Stomach (tissue), 9 donors: ENCODE results near the gene CDIPT. TPM values are rescaled to one million over a fixed set of nuclear protein-coding genes. Genes with fewer than 3 reads are reported as not detected.

Source experiments
- DNase-seq, 2 donors: peaks; one replicate each; pipeline versions ENCODE4 v3.0.0 to v3.0.0-alpha.2; 2013 to 2019
- H3K27ac ChIP-seq, 5 donors: fragments of 200-600 bp in 4 of 5; sonication (generic) in 4 of 5; one replicate each; pipeline ENCODE4 v1.5.1; 2013 to 2019; ENCODE audit warnings: mild to moderate bottlenecking in 1 of 5, moderate library complexity in 1 of 5
- H3K27me3 ChIP-seq, 3 donors: fragments of 200-600 bp; sonication (generic); one replicate each; pipeline ENCODE4 v1.5.1; 2017 to 2019; ENCODE audit warnings: mixed run types in 1 of 3
- H3K36me3 ChIP-seq, 4 donors: fragments of 200-600 bp; sonication (generic); 1 replicate in 3 of 4; 2 replicates in 1 of 4; pipeline ENCODE4 v1.5.1; 2016 to 2019
- H3K4me1 ChIP-seq, 4 donors: fragments of 200-600 bp; sonication (generic); one replicate each; pipeline ENCODE4 v1.5.1; 2016 to 2019
- H3K4me3 ChIP-seq, 4 donors: fragments of 200-600 bp; sonication (generic) in 3 of 4; one replicate each; pipeline ENCODE4 v1.5.1; 2016 to 2019; ENCODE audit warnings: mild to moderate bottlenecking in 1 of 4
- H3K9me3 ChIP-seq, 4 donors: fragments of 200-600 bp; sonication (generic); one replicate each; pipeline ENCODE4 v1.5.1; 2016 to 2019
- EP300 ChIP-seq: sonication (generic); formaldehyde crosslinking; IDR thresholded peaks from one replicate; pipeline ENCODE4 v1.6.1; 2017; ENCODE audit warnings: antibody characterized with exemption
- POLR2A ChIP-seq, 4 donors: fragments of 450-650 bp; IDR thresholded peaks; one replicate each; pipeline ENCODE4 v1.6.1; 2016; ENCODE audit warnings: antibody characterized with exemption in 4 of 4, control low read depth in 2 of 4, mild to moderate bottlenecking in 1 of 4, moderate library complexity in 1 of 4
- POLR2AphosphoS5 ChIP-seq, 3 donors: sonication (generic); formaldehyde crosslinking; IDR thresholded peaks; one replicate each; pipeline ENCODE4 v1.6.1; 2016; ENCODE audit warnings: antibody characterized with exemption in 3 of 3
- WGBS, 5 donors: extraction: QIAGEN DNeasy Blood & Tissue Kit in 3 of 5; methylation state at CpG; one replicate each; pipeline versions ENCODE4 v1.1.5 to v1.1.7; 2013 to 2018; 5-methylcytosine and 5-hydroxymethylcytosine counted together
- intact Hi-C: fragments of 100-400 bp; cut with DNase I; formaldehyde crosslinking; loops from one replicate; pipeline ENCODE4 v1.15.1; 2023; ENCODE audit warnings: low total_unique reads
- polyA plus RNA-seq, 3 donors: library from polyadenylated mRNA; stranded (reverse); fragments of 200-250 nt; gene quantifications; one replicate each; pipeline ENCODE4 v1.2.3, GENCODE V29; 2013
- total RNA-seq, 5 donors: library from RNA; depleted of rRNA; stranded (reverse); fragments of >200 nt; gene quantifications; one replicate each; pipeline versions ENCODE4 v1.1.0 to v1.2.3, GENCODE V29; 2014 to 2016
- TF ChIP-seq, protein P1 (sequence below), 7 experiments: fragments of 450-650 bp in 4 of 7; fragments of 200-600 bp in 3 of 7; sonication (generic) in 3 of 7; IDR thresholded peaks; one replicate each; pipeline ENCODE4 v1.5.1; 2016 to 2019; ENCODE audit warnings: antibody characterized with exemption in 7 of 7, control low read depth in 2 of 7, mild to moderate bottlenecking in 1 of 7
- donor health status: healthy with polysubstance abuse.
- donor health status: Bipolar disorder and iron deficiency.
- donor health status: healthy.

The CDIPT gene
- total and polyA plus RNA-seq, 8 donors, result 2.3 to 91.5 (median 54.2) TPM

DNA sequence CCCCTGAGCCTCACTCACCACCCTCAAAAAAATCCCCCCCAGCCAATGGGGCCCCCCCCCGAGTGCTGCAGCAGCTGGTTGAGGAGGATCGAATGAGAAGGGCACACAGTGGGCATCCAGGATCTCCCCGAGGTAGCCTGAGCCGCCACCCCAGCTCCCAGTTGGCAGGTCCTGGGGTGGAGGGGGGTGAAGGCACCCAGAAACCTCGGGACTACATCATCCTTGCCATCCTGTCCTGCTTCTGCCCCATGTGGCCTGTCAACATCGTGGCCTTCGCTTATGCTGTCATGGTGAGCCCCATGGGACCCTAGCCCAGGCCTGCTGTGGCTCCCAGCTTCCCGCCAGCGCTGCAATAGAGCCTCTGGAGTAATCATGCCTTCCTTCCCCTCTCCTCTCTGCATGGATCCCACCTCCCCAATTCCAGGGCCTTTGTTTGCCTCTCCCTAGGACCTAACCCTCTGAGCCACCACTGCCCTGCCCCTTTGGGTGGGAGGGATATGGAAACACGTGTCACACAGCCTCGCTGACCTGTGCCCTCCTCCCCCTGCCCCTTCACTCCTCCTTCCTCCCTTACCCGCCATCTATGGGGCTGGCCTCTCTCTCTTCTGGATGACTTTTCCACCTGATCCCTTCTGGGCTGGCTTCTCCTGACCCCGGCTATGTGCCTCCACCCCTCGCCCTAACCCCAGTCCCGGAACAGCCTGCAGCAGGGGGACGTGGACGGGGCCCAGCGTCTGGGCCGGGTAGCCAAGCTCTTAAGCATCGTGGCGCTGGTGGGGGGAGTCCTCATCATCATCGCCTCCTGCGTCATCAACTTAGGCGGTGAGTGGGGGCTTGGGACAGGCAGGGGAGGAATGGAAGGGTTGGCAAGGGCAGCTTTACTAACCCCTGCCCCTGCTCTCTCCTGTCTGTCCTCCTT lies 49.1 kb downstream of the CDIPT start:
- TF ChIP-seq POLR2A (IDR thresholded peaks at IDR 0.05) (no peak), POLR2AphosphoS5 (IDR thresholded peaks at IDR 0.05) (no peak), EP300 (no peak)
- TF ChIP-seq, protein P1, sequence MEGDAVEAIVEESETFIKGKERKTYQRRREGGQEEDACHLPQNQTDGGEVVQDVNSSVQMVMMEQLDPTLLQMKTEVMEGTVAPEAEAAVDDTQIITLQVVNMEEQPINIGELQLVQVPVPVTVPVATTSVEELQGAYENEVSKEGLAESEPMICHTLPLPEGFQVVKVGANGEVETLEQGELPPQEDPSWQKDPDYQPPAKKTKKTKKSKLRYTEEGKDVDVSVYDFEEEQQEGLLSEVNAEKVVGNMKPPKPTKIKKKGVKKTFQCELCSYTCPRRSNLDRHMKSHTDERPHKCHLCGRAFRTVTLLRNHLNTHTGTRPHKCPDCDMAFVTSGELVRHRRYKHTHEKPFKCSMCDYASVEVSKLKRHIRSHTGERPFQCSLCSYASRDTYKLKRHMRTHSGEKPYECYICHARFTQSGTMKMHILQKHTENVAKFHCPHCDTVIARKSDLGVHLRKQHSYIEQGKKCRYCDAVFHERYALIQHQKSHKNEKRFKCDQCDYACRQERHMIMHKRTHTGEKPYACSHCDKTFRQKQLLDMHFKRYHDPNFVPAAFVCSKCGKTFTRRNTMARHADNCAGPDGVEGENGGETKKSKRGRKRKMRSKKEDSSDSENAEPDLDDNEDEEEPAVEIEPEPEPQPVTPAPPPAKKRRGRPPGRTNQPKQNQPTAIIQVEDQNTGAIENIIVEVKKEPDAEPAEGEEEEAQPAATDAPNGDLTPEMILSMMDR (IDR thresholded peaks at IDR 0.05), result no peak
- peaks cover 60 to 90% (median 88%) of the 10 kb centered on the region in 4 donors for H3K4me1 ChIP-seq
- peaks cover 0 to 22% (median 0%) of the 10 kb centered on the region in 3 donors for H3K27me3 ChIP-seq
- H3K4me3 ChIP-seq, result peak overlapping the region in 1 of 4 donors; percentile 61
- 73 to 83% (median 79%) methylated on average over 24 of the region's 24 CpGs for WGBS, 5 donors
- no peaks in the 10 kb centered on the region for H3K9me3 ChIP-seq
- peak in 1 of 2 donors; percentile 28 for DNase-seq
- intact Hi-C loops, result no loop called here
- H3K36me3 ChIP-seq, result peaks cover 10 to 27% (median 26%) of the 10 kb centered on the region in 4 donors
- H3K27ac ChIP-seq, result peak overlapping the region in 3 of 5 donors; percentile 88 to 96 (median 94)

DNA sequence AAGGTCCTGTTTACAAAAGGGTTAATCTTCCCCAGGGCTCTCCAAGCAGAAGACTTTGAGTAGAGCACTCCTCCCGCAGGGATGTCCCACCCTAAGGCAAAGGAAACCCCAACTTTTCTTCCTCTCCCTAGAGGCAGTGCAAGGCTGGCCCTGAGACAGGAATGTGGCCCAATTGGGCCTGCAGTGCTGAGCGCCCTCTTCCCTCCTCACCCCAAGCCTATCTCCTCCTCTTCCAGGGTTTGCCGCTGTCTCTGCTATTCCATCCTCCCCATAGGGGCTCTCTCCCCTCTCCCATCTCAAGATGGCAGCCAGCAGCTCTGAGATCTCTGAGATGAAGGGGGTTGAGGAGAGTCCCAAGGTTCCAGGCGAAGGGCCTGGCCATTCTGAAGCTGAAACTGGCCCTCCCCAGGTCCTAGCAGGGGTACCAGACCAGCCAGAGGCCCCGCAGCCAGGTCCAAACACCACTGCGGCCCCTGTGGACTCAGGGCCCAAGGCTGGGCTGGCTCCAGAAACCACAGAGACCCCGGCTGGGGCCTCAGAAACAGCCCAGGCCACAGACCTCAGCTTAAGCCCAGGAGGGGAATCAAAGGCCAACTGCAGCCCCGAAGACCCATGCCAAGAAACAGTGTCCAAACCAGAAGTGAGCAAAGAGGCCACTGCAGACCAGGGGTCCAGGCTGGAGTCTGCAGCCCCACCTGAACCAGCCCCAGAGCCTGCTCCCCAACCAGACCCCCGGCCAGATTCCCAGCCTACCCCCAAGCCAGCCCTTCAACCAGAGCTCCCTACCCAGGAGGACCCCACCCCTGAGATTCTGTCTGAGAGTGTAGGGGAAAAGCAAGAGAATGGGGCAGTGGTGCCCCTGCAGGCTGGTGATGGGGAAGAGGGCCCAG lies 50.0 kb downstream of the CDIPT start:
- Histone ChIP-seq H3K4me1 (peaks cover 67 to 90% (median 88%) of the 10 kb centered on the region in 4 donors), H3K27me3 (peaks cover 0 to 22% (median 0%) of the 10 kb centered on the region in 3 donors), H3K4me3 (peak overlapping the region; percentile 55 to 61 (median 55)), H3K36me3 (peaks cover 15 to 25% (median 23%) of the 10 kb centered on the region in 4 donors), H3K27ac (peak overlapping the region; percentile 51 to 96 (median 91)), H3K9me3 (no peaks in the 10 kb centered on the region)
- TF ChIP-seq EP300 (no peak), POLR2A (IDR thresholded peaks at IDR 0.05) (no peak), POLR2AphosphoS5 (IDR thresholded peaks at IDR 0.05) (no peak)
- TF ChIP-seq, protein P1 (IDR thresholded peaks at IDR 0.05), result no peak
- DNase-seq, result no peak
- intact Hi-C loops, result no loop called here
- WGBS, 5 donors, result 68 to 84% (median 75%) methylated on average over 7 to 9 of the region's 9 CpGs

DNA sequence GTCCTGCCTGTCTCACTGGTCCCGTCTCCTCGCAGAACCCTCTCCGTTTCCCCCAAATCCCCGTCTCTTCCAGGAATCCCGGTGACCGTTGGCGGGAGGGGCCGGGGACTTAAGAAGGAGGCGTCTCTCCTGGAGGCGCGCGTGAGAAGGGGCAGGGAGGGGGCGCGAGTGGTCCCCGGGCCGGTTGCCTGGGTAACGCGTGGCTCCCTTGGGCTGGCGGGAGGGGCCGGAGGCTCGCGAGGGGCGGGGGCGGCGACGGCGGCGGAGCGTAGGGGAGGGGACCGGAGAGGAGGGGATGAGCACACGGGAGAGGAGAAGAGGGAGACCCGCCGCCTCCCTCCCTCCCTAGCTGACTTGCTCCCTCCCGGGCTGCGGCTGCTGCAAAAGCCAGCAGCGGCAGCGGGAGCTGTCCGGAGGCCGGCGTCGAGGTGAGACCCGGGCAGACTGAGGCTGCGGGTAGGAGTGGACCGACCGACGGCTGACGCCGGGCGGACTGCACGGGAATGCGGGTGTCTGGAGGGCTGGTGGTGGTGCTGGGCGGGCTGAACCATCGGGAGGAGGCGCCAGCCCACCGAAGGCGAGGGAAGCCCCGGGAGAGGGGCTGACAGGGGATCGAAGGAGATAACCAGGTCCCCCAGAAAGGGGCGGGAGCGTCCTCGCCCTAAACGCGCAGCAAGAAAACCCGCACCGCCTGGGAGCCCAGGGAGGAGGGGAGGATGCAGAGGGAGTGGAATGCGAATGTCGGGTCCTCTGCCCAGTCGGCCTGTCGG lies 50.9 kb downstream of the CDIPT start, which contains the start of gene PRRT2:
TSS of gene PRRT2 (plus strand) at position 298 of the 770 bp plus-strand sequence. CDS start 862 bp downstream, outside the sequence.
- TF ChIP-seq, protein P1 (IDR thresholded peaks at IDR 0.05), result no peak
- TF ChIP-seq EP300, result no peak
- TF ChIP-seq POLR2AphosphoS5 (IDR thresholded peaks at IDR 0.05), result no peak
- peak in 1 of 2 donors; percentile 92 for DNase-seq
- peaks cover 0 to 22% (median 0%) of the 10 kb centered on the region in 3 donors for H3K27me3 ChIP-seq
- H3K9me3 ChIP-seq, result no peaks in the 10 kb centered on the region
- H3K27ac ChIP-seq, result peak within 1 kb of the TSS; percentile 87 to 96 (median 91)
- peaks cover 68 to 90% (median 88%) of the 10 kb centered on the region in 4 donors for H3K4me1 ChIP-seq
- intact Hi-C loops, result no loop called here
- 3 to 6% (median 3%) methylated on average over 42 to 69 of the region's 69 CpGs for WGBS, 5 donors
- peaks cover 15 to 23% (median 21%) of the 10 kb centered on the region in 4 donors for H3K36me3 ChIP-seq
- H3K4me3 ChIP-seq, result peak within 1 kb of the TSS; percentile 55 to 61 (median 55)
